HepG2 (cell line): ENCODE data around the gene SLC45A2. TPM values are rescaled to one million over a fixed set of nuclear protein-coding genes. Genes with fewer than 3 reads are reported as not detected.
A peak's percentile ranks its signal among the peaks of the same experiment; 100 is the strongest.

Experiments
- PHF21A ChIP-seq: sonication (generic); formaldehyde crosslinking; IDR thresholded peaks from 2 replicates; pipeline ENCODE4 v1.5.0; 2020; ENCODE audit warnings: mild to moderate bottlenecking, missing genetic modification reagents
- RARG ChIP-seq: sonication (generic); formaldehyde crosslinking; IDR thresholded peaks from 2 replicates; pipeline ENCODE4 v1.4.0; 2020; ENCODE audit warnings: low read depth, mild to moderate bottlenecking, missing genetic modification reagents
- ZFP82 ChIP-seq: sonication (generic); formaldehyde crosslinking; IDR thresholded peaks from 2 replicates; pipeline ENCODE4 v1.5.1; 2020; ENCODE audit warnings: mild to moderate bottlenecking, missing genetic modification reagents, borderline replicate concordance
- polyA plus RNA-seq, 8 experiments: library from polyadenylated mRNA; depleted of rRNA in 3 of 8; stranded (reverse) in 7 of 8; unstranded in 1 of 8; fragments of >200 nt; fragmentation: Illumina TruSeq in 4 of 8; extraction: Trizol in 4 of 8; gene quantifications; 2 replicates each; pipeline versions ENCODE4 v1.2.1 to v1.2.3, GENCODE V29; 2011 to 2016; ENCODE audit warnings: low read depth in 4 of 8, missing spikeins in 1 of 8, mixed read lengths in 1 of 8; ENCODE audit not compliant: insufficient read depth in 1 of 8
- total RNA-seq, 5 experiments: library from RNA; depleted of rRNA; stranded (reverse); fragments of >200 nt; fragmentation: Illumina TruSeq; extraction: Trizol; gene quantifications; 2 replicates each; pipeline ENCODE4 v1.2.3, GENCODE V29; 2016; ENCODE audit warnings: low read depth in 1 of 5
- TF ChIP-seq, protein P1 (sequence below): sonication (generic); formaldehyde crosslinking; IDR thresholded peaks from 2 replicates; pipeline ENCODE4 v1.4.0; 2020; ENCODE audit warnings: mild to moderate bottlenecking, missing genetic modification reagents
- TF ChIP-seq, protein P2 (sequence below): sonication (generic); formaldehyde crosslinking; IDR thresholded peaks from 2 replicates; pipeline ENCODE4 v1.4.0; 2020; ENCODE audit warnings: missing genetic modification reagents
- TF ChIP-seq, protein P3 (sequence below), 2 experiments: fragments of 450-650 bp in 1 of 2; sonication (generic) in 1 of 2; formaldehyde crosslinking in 1 of 2; IDR thresholded peaks; 2 replicates each; pipeline versions ENCODE4 v1.6.1 to v1.8.0; 2016 to 2022; ENCODE audit warnings: antibody characterized with exemption in 1 of 2, mild to moderate bottlenecking in 1 of 2, missing genetic modification reagents in 1 of 2
- TF ChIP-seq, protein P4 (sequence below): sonication (generic); formaldehyde crosslinking; IDR thresholded peaks from 2 replicates; pipeline ENCODE4 v1.4.0; 2020; ENCODE audit warnings: mild to moderate bottlenecking, missing genetic modification reagents

The SLC45A2 gene
- total and polyA plus RNA-seq, 2 of the 13 experiments (the other 11 are each of a cell fraction or from before 2014, with no cell fraction given): 0.22 to 0.24 TPM

DNA sequence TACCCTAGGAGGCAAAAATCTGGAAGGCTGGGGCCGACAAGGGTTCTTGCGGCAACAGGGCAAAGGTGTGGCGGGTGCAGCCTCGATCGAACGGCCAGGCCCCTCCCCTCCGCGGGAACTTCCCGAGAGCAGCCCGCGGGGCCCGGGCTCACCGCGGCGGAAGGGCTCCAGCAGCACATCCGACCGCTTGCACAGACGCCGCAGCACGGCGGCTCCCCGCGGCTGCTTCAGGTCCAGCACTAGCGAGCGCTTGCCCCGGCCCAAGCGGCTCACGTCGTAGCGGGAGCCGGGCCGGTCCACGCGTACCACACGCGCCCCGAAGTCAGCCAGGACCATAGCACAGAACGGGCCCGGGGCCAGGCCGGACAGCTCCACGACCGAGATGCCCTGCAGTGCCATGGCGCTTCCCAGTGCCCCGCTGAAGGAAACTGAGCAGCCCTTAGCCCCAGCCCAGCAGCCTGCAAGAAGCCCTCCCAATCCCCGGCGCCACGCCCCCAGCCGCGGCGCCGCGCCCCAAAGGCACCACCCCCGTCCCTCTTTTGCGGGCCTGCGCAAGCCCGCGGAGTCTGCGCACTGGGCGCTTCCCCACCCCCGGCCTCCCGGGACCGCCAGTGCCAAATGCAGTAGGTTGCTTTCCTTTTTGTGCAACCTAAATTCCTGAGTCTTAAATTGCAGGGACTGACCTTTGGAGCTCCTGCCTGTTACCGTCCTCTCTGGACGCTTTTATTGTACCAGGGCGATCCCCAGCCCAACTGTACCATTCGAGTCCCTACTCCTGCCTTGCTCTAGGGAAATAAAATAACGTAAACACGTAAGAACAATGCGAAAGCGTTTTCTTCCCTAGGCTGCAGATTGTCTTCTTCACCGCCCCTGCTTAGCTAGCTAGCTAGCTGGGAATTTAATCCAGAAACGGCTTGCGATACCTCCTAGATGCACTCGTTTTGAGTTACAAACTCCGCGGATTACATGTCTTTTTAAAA lies 23.4 kb upstream of the SLC45A2 start, which contains the start of gene AMACR (continued):
- TF ChIP-seq, protein P1, sequence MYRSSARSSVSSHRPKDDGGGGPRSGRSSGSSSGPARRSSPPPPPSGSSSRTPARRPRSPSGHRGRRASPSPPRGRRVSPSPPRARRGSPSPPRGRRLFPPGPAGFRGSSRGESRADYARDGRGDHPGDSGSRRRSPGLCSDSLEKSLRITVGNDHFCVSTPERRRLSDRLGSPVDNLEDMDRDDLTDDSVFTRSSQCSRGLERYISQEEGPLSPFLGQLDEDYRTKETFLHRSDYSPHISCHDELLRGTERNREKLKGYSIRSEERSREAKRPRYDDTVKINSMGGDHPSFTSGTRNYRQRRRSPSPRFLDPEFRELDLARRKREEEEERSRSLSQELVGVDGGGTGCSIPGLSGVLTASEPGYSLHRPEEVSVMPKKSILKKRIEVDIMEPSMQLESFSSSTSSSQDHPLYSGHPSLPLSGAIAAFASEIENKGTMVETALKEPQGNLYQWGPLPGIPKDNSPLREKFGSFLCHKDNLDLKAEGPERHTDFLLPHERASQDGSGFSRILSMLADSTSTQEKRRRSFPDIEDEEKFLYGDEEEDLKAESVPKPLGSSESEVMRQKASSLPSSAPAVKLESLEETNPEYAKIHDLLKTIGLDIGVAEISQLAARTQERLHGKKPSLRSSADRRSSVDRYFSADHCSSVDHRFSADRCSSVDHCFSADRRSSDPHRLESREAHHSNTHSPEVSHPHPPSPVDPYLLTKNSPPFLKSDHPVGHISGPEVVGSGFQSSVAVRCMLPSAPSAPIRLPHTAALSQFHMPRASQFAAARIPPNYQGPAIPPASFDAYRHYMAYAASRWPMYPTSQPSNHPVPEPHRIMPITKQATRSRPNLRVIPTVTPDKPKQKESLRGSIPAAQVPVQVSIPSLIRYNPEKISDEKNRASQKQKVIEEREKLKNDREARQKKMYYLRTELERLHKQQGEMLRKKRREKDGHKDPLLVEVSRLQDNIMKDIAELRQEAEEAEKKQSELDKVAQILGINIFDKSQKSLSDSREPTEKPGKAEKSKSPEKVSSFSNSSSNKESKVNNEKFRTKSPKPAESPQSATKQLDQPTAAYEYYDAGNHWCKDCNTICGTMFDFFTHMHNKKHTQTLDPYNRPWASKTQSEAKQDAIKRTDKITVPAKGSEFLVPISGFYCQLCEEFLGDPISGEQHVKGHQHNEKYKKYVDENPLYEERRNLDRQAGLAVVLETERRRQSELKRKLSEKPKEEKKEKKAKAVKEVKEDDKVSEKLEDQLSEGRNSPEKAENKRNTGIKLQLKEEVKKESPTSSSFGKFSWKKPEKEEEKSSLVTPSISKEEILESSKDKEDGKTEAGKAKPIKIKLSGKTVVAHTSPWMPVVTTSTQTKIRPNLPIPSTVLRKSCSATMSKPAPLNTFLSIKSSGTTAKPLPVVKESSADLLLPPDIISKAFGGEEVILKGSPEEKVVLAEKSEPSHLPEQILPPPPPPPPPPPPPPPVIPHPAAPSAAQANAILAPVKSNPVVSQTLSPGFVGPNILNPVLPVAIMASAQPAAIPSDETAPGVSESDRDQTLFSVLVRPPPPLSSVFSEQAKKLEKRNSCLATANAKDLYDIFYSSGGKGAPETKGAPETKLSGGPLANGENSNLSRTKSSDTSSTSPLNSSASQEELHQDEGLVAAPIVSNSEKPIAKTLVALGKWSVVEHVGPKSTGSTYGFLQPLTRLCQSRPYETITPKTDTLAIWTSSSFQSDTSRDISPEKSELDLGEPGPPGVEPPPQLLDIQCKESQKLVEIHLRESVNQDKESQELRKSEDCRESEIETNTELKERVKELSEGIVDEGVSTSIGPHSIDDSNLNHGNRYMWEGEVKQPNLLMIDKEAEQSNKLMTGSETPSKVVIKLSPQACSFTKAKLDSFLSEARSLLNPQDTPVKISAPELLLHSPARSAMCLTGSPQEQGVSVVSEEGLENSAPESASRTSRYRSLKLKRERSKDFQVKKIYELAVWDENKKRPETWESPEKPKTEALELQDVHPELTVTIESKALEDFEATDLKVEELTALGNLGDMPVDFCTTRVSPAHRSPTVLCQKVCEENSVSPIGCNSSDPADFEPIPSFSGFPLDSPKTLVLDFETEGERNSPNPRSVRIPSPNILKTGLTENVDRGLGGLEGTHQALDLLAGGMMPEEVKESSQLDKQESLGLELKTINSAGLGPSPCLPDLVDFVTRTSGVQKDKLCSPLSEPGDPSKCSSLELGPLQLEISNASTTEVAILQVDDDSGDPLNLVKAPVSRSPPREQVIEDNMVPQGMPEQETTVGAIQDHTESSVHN (CRISPR knock-in tag): 0 out of 2 replicates have a peak, but pooled peaks have one; percentile 62
- TF ChIP-seq RARG (0 out of 2 replicates have a peak, but pooled peaks have one; percentile 58), PHF21A (CRISPR knock-in tag) (peak; percentile 94), ZFP82 (peak; percentile 24; the same call in 1 of the 2 replicates)
- TF ChIP-seq, protein P2, sequence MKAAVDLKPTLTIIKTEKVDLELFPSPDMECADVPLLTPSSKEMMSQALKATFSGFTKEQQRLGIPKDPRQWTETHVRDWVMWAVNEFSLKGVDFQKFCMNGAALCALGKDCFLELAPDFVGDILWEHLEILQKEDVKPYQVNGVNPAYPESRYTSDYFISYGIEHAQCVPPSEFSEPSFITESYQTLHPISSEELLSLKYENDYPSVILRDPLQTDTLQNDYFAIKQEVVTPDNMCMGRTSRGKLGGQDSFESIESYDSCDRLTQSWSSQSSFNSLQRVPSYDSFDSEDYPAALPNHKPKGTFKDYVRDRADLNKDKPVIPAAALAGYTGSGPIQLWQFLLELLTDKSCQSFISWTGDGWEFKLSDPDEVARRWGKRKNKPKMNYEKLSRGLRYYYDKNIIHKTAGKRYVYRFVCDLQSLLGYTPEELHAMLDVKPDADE (CRISPR knock-in tag): no peak
- TF ChIP-seq, protein P3, sequence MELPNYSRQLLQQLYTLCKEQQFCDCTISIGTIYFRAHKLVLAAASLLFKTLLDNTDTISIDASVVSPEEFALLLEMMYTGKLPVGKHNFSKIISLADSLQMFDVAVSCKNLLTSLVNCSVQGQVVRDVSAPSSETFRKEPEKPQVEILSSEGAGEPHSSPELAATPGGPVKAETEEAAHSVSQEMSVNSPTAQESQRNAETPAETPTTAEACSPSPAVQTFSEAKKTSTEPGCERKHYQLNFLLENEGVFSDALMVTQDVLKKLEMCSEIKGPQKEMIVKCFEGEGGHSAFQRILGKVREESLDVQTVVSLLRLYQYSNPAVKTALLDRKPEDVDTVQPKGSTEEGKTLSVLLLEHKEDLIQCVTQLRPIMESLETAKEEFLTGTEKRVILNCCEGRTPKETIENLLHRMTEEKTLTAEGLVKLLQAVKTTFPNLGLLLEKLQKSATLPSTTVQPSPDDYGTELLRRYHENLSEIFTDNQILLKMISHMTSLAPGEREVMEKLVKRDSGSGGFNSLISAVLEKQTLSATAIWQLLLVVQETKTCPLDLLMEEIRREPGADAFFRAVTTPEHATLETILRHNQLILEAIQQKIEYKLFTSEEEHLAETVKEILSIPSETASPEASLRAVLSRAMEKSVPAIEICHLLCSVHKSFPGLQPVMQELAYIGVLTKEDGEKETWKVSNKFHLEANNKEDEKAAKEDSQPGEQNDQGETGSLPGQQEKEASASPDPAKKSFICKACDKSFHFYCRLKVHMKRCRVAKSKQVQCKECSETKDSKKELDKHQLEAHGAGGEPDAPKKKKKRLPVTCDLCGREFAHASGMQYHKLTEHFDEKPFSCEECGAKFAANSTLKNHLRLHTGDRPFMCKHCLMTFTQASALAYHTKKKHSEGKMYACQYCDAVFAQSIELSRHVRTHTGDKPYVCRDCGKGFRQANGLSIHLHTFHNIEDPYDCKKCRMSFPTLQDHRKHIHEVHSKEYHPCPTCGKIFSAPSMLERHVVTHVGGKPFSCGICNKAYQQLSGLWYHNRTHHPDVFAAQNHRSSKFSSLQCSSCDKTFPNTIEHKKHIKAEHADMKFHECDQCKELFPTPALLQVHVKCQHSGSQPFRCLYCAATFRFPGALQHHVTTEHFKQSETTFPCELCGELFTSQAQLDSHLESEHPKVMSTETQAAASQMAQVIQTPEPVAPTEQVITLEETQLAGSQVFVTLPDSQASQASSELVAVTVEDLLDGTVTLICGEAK (IDR thresholded peaks at IDR 0.05): no peak
- TF ChIP-seq, protein P3 (CRISPR knock-in tag; IDR thresholded peaks at IDR 0.05): peak; percentile 77
- TF ChIP-seq, protein P4, sequence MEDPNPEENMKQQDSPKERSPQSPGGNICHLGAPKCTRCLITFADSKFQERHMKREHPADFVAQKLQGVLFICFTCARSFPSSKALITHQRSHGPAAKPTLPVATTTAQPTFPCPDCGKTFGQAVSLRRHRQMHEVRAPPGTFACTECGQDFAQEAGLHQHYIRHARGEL: no peak
